Activated CD4-positive, alpha-beta T cell treated with anti-CD3 and anti-CD28 coated beads for 1 hour (primary cell): Measurements from ENCODE around the gene SRGAP1.

Experiments
- DNase-seq: peaks from one replicate; pipeline ENCODE4 v3.0.0-alpha.2; 2020

Gene SRGAP1

DNA sequence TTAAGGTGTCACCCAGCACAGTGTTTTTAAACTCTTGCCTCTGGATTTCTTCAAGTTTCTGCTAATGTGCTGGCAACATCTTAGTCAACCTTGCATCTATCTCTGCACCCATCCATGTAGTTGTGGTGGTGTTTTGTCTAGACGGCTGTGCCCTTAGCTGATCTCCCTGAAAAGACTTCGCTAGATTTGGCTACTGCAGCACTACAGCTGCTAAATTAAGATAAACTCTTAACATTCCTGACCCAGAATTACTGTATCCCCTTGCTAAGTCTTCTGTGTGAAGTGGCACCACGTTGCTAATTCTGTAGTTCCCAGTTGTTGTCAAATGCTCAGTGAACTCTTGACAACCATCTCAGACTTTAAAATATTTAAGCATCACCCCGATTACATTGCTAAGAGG is 66.8 kb downstream of the SRGAP1 start:
- no peak for DNase-seq

DNA sequence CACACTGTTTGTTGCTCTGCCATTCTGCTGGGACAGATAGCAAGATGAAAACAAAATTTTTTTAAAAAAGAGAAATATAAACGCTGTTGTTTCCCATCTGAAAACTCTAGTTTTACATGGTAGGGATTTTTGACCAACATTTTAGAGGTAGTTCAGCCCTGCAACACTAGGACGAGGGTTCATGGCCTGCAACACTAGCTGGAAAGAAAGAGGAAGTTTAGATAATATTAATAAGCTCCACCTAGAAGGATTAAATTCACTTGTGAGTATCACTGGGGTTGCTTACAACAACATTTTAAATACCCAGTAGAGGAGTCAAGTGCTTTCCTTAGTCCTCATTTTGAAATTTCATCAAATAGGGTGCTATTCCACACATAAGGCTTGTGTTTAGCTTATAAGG is 68.2 kb downstream of the SRGAP1 start:
- no peak for DNase-seq

DNA sequence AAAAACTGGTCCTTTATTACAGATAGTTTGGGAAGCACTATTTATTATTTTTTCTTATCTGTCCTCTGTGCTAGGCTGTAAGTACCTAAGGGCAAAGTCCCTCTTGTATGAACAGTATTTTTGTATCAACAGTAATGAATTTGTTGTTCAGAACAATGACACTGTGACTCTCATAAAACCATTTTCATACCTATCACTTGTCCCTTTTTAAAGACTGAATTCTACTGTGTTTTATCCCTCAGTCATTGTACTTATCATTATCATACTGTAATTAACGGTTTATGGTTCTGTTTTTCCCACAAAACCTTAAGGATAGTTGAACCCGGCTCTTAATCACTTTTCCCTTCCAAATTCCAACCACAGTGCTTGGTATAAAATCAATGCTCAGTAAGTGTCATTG is 69.4 kb downstream of the SRGAP1 start:
- no peak for DNase-seq

DNA sequence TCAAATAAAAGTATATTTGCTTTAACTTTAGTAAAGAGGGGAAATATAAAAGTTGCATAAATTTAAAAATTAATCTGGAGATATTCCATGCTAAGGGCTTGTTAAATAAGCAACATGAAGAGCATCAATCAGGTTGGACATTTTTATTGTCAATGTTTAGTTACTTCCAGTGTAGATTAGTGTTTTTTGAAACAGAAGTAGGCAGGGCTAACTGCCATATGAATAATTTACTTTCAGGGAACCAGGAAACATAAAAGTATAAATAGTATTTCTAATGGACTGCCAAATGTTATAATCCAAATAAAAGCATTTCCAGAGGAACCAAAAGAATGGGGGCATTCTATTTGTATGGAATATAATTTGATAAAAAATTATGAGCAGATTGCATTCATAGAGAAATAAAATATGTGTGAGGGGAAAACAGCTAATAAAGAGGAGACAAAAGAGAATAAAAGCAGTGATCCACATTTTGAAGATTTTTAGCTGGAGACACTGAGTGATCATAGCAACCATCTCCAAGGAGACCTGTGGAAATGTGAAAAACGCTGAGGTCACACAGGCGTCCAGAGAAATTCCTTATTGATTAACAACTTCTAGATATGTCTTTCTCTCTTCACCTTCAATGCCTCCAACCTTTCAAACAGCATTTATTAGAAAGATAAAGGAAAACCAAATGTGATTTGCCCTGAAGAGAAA is 70.8 kb downstream of the SRGAP1 start:
- no peak for DNase-seq

DNA sequence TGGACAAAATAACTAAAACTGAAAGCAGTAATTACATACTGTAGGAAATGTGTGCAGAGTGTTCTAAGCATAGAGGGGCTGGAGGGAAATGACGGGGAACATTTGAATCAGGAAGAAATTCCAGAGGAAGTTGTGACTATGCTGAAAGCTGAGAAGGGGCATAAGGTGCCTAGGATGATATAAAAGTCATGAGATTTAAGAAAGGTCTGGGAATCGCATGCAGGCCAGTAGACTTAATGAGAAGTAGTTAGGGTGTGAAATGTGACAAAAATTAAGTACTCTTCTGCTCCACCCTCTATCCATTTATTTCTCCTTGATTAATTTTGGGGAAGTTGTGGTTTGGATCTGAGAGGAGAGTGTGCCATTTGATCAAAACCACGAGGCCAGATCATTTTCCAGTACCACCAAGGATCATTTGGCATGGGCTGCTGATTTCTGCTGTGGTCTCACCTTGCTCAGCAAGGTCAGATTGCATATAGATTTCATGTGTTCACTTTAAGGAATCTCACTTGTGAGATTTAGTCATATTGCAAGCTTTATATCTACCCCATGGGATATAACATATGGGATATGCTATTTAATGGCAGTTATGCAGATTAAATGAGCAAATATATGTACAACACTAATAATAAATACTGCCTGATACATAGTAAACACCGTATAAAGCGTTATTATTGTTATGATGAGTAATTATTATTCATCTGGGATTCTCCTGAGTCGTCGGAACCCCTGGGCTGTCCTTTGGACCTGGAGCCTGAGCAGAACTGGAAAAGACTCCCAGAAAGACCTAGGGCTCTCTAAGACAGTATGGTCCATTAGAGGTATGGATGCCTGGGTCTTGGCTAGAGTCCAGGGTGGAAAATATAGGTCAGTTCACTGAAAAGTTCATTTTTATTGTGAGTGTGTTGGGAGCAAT is 72.3 kb downstream of the SRGAP1 start:
- no peak for DNase-seq

DNA sequence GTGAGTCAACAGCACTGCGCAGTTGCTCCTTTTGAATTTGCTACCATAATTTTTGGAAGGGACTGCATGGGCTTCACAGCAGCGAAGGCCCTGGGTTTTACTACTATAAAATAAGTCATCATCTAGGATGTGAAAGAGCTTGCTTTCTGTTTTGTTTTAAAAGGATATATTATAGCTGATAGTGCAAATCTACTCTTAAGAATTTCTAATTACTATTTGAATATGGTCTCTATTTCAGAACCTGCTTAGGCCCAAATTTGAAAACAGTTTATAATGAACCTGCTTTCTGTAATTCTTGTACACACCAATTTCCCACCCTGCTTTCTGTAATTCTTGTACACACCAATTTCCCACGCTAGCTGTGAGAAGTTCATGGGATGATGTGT is 73.0 kb downstream of the SRGAP1 start:
- DNase-seq, result no peak

DNA sequence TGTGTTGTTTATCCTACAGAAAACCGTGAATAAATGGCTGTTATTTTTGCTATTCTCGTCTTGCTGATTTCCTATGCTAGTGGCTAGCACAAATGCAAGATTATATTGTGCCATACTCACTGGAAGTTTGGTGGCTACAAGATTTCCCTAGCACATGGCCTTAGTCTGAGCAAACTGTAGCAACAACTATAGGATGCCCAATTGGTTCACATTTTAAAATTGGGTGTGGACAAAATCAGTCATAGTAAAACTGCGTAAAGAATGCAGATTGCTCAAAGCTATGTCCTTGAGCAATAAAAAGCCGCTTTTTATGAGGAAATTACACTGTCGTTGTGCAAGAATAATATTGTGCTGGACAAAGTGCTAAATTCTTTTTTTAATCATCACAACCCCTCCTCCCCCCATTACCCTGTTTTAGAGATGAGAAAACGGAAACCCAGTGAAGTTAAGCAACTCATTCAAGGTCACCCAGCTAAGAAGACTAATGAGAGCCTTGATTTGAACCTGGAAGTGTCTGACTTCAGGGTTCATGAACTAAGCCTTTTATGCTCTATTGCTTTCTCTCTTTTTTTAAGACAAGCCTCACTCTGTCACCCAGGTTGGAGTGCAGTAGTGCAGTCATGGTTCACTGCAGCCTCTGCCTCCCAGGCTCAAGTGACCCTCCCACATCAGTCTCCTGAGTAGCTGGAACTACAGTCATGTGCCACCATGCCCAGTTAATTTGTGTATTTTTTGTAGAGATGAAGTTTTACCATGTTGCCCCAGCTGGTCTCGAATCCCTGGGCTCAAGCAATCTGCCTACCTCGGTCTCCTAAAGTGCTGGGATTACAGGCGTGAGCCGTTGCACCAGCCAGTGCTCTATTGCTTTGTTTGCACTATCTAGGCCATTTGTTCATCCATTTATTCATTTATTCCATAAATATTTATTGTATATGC is 73.6 kb downstream of the SRGAP1 start:
- no peak for DNase-seq

DNA sequence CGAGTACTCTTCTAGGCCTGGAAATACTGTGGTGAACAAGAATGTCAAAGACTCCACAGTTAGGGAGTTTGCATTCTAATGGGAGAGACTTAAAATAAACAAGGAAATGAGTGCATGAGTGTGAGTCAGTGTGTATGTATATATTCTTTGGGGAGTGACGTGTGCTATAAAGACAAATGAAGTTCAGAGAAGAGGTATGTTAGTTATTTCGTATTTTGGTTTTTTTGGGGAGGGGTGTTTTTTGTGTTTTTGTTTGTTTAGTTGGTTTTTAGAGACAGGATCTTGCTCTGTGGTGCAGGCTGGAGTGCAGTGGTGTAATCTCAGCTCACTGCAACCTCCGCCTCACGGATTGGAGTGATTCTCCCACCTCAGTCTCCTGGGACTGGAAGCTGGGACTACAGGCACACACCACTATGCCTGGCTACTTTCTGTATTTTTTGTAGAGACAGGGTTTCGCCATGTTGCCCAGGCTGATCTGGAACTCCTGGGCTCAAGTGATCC is 74.3 kb downstream of the SRGAP1 start:
- no peak for DNase-seq

DNA sequence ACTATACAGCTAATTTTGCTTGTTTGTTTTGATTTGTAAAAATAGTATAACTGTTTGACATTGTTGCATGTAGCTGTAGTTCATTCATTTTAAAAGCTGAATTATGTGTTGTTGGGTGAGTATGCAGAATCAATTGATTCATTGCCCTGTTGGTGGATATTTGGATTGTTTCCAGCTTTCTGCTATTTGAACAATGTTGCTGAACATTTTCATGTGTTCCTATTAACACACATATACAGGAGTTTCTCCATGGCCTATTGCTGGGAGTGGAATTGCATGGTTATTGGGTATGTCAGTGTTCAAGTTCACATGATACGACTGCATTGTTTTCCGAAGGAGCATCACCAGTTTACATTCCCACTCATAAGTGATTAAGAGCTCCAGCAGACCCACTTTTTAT is 75.3 kb downstream of the SRGAP1 start:
- DNase-seq, result no peak

DNA sequence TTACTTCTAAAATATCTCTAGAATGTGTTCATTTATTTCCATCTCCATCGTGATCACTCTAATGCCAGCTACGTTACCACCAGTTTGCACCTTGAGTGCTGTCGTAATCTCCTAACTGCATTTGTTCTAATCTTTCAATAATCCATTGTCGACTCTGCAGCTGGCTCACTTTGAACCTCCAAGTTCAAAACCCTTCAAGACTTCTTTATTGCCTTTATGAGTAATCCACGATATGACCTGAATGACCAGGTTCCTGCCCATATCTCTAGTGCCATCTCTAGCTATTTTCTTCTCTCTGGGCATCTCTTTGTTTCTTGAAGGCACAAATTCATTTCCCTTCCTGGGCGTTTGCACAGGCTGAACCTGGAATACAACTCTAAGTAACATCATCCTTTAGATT is 76.7 kb downstream of the SRGAP1 start:
- DNase-seq, result no peak

DNA sequence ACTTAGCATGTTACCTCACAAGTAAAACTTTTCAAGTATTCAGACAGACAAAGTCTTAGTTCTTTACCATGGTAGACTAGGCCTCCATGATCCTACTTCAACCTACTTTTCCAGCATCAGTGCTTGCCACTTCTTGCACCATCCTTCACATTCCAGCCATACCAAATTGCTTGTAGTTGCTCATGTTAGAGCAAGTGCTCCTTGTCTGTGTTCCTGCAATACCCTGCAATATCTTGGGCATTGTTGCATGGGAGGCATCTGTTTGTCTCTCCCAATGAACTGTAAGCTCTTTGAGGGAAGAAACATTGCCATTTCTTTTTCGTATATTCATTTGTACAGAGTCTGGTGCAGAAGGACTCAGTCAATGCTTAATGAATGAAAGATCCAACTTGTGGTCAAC is 78.0 kb downstream of the SRGAP1 start:
- DNase-seq, result no peak

DNA sequence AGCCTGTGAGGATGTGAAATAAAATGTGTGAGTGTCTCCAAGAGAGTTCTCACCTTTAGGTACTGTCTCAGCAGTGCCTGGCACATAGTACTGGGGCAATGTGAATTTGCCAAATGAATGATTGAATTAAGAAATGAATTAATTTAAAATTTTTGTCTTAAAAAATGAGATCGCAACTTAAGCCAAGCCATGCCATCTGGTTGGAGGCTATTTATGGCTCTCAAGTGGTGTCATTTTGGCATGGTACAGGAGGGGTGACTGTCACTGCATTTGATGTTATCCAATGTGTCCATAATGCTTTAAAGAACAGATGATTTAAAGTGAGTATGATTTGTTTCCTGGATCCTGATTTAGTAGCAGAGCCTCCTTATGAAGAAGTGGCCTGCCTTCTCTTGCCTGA is 80.3 kb downstream of the SRGAP1 start:
- no peak for DNase-seq

DNA sequence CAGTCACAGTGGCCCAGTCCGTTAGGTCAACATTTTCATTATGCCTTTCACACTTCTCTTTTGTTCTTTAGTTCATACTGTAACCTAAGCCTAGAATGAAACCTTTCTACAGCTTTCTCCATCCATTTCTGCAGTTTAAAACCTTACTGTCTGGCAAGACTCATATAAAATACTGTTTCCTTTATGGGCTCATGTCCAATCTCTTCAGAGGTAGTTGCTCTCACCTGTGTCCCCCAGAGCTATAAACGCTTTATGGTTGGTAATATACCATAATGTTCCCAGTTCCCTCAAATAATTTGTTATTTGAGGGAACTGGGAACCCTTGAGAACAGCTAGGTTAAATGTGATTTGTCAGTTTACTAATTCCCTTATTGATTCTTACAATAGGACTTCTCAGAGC is 83.0 kb downstream of the SRGAP1 start:
- DNase-seq, result no peak

DNA sequence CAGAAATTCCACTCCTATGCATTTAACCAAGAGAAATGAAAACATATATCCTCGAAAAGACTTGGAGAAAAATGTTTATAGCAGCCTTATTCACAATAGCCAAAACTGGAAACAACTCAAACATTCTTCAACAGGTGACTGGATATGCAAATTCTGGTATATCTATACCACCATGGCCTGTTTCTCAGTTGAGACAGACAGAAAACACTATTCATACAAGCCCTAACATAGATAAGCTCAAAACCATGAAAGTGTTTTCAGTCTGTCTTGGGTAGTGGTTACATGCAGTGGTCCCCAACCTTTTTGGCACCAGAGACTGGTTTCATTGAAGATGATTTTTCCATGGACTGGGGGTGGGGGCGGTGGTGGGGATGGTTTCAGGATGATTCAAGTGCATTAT is 83.8 kb downstream of the SRGAP1 start:
- no peak for DNase-seq

DNA sequence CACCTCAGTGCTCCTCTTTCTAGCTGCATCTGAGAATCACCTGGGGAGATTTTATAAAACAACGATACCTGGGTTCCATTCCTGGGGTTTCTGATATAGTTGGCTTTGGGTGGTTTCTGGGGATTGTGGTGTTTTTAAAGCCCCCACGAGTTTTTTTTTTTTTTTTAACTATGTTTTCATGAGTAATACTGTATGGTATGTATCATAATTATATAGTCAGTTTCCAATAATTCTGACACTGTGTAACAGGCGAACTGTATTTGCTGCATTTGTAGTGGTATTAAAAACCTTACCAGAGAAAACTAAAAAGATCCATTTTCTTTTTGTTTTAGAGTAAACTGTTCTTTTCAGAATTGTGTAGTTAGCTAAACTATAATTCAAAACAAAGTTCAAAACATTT is 84.9 kb downstream of the SRGAP1 start:
- no peak for DNase-seq

DNA sequence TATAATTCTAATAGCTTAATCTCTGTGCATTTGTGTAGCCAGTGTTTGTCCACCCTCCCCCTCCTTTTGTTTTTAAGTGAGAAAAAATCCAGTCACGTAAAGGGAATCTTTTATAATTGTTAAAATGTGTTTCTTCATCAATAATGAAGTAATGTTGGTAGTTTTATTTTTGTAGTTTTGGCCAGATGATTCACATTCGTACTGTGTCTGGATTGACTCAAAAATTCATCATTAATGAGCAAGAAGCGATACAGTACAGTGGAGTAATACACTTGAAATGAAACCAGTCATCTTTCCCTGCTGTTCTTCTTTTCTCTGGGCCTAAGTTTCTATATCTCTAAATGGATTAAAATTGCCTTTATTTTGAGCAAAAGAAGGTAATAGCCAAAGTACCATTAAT is 86.5 kb downstream of the SRGAP1 start:
- DNase-seq, result no peak

DNA sequence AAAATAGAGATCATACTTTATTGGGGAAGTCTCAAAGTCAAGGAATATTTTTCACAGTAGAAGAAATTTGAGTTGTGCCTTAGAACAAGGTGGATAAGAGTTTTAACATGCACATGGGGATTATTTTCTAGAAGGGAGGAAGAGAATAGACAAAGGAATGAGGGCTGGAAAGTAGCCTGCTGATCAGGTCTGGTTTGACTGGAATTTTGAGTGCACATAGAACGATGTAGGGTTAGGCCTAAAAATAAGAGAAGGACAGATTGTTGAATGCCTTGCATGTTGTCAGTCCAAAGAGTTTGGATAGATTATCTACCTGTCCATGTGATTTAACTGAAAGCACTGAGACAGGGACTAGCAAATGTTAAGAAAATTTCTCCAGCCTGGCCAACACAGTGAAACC is 87.2 kb downstream of the SRGAP1 start:
- no peak for DNase-seq

DNA sequence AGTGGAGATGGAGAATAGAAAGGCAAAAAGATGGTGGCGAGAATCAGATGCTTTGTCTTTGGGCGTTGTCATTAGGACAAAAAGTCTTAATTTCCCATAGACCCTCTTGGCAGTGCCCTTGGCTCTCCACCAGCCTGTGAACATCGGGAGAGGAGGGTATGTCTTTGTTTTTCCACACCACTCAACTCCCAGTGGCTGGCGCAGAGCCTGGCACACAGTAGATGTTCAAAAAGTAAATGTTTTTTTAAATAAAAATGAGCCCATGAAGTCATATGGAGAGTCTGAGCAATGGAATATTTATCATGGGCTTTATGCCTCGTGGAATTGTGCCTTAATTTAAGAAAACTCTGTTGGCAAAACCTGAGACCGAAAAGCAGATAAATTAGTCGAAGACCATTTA is 90.4 kb downstream of the SRGAP1 start:
- no peak for DNase-seq

DNA sequence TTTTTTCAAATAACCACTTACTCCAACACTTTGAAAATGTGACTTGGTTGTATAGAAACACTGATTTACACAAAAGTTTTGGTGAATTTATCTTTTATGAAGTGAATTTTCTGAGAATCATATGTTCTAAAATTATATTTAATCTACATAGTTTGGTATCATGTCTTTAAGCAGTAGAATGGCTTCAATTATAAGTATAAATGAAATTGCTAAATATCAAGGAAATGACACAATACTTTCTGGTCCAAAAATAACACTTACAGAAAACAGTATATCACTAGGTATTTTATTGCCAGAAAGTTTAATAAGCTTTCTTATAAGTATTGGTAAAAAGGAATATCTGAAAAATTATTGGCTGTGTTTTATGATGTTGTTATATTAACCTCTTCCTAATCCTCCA is 90.9 kb downstream of the SRGAP1 start:
- DNase-seq, result no peak

DNA sequence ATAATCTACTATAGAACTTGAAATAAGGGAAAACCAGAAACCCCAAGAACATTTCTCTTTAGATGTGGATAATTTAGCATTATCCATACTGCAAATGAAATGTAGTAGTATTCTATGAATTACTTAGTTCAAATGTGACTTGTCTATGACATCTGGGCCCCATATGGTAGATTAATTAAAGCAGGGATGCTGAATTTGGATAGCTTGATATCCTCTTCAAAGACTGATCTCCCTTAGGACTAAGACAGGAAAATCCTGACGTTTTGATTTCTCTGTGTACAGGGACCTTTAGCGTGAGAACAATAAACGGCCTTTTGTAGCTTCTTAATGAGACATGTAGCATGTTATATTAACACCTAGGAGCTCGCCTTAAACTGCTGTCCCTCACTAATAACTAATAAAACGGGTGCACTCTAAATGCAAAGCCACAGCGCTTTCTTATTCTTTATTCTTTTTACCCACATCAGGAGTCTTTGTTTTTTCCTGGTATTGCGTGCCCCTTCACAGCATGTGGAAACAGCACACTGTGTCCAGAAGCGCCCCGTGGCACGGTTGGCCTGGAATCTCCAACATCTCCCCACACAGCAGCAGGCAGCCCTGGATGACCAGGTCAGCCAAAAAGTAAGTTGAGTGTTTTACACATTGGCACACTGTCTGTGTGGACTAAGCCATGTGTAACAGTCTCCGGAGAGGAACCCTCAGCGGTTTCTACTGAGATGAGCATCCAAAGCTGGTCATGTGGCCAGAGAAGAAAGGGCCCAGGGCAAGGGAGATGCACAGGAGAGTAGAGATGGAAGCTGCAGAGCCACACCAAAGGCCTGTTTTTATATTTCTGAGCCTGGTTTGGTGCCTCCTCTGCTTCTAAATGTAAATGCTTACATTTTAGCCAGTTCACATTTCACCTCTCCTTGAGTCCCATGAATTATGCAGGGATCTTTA is 93.1 kb downstream of the SRGAP1 start:
- DNase-seq, result no peak

DNA sequence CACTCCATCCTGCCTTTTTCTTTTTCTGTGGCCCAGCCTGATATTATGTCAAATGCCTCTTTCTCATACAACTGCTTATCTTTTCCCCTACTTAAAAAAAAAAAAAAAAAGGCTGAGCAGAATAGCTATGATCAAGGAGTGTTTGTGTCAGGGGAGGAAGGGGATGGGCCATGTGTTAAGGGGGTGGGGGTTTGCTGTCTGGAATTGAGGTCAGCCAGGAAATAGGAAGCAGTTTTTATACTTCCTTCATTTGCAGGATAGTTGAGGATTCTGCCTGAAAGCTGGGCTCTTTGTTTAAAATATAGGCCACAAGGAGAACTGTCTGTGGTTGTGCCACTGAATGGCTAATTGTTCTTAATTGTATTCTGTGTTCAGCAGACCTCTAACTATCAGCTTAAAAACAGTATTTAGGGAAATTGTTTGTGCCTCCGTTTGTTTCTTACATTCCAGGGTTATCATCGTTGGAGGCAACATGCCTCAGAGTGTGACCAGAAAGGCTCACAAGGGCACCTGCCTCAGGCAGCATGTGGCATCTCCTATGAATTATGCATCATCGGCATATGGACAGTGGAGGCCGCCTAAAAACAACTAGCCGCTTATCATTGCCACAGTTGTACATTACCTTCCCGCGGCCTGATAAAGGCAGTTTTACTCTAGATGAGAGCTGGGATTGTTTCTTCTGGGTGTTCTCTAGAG is 96.0 kb downstream of the SRGAP1 start:
- no peak for DNase-seq
